B cell (primary cell): ENCODE data around the gene ZNF534.

Experiments
- CTCF ChIP-seq: fragments of 200-600 bp; IDR thresholded peaks from one replicate; pipeline ENCODE4 v1.8.0; 2022; ENCODE audit warnings: antibody characterized with exemption, mild to moderate bottlenecking
- EZH2 ChIP-seq: IDR thresholded peaks from 2 replicates; pipeline ENCODE4 v1.6.1; 2012; ENCODE audit warnings: borderline replicate concordance, low read depth, mild to moderate bottlenecking, moderate library complexity, low read length; ENCODE audit not compliant: insufficient read depth, poor library complexity, severe bottlenecking

- no peak for TF ChIP-seq CTCF
- TF ChIP-seq EZH2 = no peak
Observed at GRCh38 chr19:52474351-52475127, 45.6 kb downstream of the ZNF534 start.
